ENCODE measurements around the gene ADAM15.

The ADAM15 gene

DNA sequence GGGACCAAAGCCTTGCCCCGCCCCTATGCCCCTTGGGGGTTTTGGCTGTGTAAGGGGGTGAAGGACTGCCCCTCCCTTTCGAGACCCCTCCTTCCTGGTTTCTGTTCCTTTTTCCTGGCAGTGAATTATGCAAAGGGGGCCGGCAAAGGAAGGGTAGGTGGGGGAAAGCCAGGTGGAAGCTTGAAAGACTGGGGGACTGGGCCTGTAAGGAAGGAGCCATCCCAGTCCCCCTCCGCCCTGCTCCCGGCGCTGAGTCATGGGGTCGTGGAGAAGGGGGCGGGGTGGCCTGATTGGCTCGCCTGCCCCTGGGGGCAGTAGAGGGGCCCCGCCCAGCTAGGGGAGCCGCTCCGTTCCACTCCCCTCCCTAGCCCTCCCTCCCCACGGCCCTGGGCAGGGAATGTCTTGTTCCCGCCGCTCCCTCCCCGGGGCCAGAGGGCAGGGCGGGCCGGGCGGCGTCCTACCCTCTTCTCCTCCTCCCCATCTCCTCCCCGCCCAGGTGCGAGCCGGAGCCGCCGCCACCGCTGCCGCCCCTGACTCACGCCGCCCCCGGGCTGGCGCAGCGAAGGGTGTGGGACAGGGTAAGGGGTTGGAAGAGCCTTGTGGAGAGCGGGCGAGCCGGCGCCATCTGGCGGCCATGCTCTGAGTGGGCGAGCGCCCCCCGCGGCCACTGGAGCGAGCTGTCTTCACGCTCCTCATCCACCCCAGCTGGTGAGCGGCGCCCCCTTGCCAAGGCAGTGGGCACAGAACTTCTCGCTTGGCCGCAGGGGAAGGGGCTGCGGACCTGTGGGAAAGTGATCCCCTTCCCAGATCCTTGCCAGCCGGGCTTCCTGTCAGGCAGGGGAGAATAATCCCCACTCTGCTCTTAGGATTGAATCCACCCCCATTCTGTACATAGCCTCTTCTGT, 33.8 kb upstream of the ADAM15 start (continued):
- TF ChIP-seq, protein P1, sequence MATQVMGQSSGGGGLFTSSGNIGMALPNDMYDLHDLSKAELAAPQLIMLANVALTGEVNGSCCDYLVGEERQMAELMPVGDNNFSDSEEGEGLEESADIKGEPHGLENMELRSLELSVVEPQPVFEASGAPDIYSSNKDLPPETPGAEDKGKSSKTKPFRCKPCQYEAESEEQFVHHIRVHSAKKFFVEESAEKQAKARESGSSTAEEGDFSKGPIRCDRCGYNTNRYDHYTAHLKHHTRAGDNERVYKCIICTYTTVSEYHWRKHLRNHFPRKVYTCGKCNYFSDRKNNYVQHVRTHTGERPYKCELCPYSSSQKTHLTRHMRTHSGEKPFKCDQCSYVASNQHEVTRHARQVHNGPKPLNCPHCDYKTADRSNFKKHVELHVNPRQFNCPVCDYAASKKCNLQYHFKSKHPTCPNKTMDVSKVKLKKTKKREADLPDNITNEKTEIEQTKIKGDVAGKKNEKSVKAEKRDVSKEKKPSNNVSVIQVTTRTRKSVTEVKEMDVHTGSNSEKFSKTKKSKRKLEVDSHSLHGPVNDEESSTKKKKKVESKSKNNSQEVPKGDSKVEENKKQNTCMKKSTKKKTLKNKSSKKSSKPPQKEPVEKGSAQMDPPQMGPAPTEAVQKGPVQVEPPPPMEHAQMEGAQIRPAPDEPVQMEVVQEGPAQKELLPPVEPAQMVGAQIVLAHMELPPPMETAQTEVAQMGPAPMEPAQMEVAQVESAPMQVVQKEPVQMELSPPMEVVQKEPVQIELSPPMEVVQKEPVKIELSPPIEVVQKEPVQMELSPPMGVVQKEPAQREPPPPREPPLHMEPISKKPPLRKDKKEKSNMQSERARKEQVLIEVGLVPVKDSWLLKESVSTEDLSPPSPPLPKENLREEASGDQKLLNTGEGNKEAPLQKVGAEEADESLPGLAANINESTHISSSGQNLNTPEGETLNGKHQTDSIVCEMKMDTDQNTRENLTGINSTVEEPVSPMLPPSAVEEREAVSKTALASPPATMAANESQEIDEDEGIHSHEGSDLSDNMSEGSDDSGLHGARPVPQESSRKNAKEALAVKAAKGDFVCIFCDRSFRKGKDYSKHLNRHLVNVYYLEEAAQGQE (tag by site-specific recombination; IDR thresholded peaks at IDR 0.05) = peak; percentile 61
- TF ChIP-seq ZNF791 (tag by site-specific recombination; IDR thresholded peaks at IDR 0.05) (no peak), ZNF48 (tag by site-specific recombination; IDR thresholded peaks at IDR 0.05) (no peak), ZNF843 (tag by site-specific recombination; IDR thresholded peaks at IDR 0.05) (peak; percentile 68; the same call in 1 of the 2 replicates), GLI4 (tag by site-specific recombination; IDR thresholded peaks at IDR 0.05) (peak; percentile 79; the same call in 1 of the 2 replicates), SP7 (tag by site-specific recombination; IDR thresholded peaks at IDR 0.05) (peak; percentile 96), ZBTB21 (tag by site-specific recombination; IDR thresholded peaks at IDR 0.05) (peak; percentile 32), ZNF221 (tag by site-specific recombination; IDR thresholded peaks at IDR 0.05; ENCODE audit: borderline replicate concordance) (no peak), KLF10 (tag by site-specific recombination; IDR thresholded peaks at IDR 0.05) (peak; percentile 75), ZNF138 (tag by site-specific recombination; IDR thresholded peaks at IDR 0.05; ENCODE audit: borderline replicate concordance) (no peak), ZNF747 (tag by site-specific recombination; IDR thresholded peaks at IDR 0.05) (no peak), SALL2 (tag by site-specific recombination; IDR thresholded peaks at IDR 0.05; ENCODE audit: borderline replicate concordance) (no peak), ZNF660 (tag by site-specific recombination; IDR thresholded peaks at IDR 0.05) (peak; percentile 88), RBAK (tag by site-specific recombination; IDR thresholded peaks at IDR 0.05) (no peak), PRDM1 (tag by site-specific recombination; IDR thresholded peaks at IDR 0.05) (no peak), ZNF501 (tag by site-specific recombination; IDR thresholded peaks at IDR 0.05) (peak; percentile 97), ZNF626 (tag by site-specific recombination; IDR thresholded peaks at IDR 0.05) (no peak), ZFHX2 (tag by site-specific recombination; conservative IDR thresholded peaks at IDR 0.05) (peak; percentile 99), ZNF596 (tag by site-specific recombination; IDR thresholded peaks at IDR 0.05) (no peak), ZNF404 (tag by site-specific recombination; IDR thresholded peaks at IDR 0.05) (no peak), ZNF174 (tag by site-specific recombination; IDR thresholded peaks at IDR 0.05) (no peak)
- TF ChIP-seq, protein P2, sequence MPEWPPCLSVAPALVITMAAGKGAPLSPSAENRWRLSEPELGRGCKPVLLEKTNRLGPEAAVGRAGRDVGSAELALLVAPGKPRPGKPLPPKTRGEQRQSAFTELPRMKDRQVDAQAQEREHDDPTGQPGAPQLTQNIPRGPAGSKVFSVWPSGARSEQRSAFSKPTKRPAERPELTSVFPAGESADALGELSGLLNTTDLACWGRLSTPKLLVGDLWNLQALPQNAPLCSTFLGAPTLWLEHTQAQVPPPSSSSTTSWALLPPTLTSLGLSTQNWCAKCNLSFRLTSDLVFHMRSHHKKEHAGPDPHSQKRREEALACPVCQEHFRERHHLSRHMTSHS (tag by site-specific recombination; IDR thresholded peaks at IDR 0.05) = no peak
- TF ChIP-seq, protein P3, sequence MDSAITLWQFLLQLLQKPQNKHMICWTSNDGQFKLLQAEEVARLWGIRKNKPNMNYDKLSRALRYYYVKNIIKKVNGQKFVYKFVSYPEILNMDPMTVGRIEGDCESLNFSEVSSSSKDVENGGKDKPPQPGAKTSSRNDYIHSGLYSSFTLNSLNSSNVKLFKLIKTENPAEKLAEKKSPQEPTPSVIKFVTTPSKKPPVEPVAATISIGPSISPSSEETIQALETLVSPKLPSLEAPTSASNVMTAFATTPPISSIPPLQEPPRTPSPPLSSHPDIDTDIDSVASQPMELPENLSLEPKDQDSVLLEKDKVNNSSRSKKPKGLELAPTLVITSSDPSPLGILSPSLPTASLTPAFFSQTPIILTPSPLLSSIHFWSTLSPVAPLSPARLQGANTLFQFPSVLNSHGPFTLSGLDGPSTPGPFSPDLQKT (IDR thresholded peaks at IDR 0.05; ENCODE audit: borderline replicate concordance, low read depth, low read length) = no peak
- TF ChIP-seq, protein P4, sequence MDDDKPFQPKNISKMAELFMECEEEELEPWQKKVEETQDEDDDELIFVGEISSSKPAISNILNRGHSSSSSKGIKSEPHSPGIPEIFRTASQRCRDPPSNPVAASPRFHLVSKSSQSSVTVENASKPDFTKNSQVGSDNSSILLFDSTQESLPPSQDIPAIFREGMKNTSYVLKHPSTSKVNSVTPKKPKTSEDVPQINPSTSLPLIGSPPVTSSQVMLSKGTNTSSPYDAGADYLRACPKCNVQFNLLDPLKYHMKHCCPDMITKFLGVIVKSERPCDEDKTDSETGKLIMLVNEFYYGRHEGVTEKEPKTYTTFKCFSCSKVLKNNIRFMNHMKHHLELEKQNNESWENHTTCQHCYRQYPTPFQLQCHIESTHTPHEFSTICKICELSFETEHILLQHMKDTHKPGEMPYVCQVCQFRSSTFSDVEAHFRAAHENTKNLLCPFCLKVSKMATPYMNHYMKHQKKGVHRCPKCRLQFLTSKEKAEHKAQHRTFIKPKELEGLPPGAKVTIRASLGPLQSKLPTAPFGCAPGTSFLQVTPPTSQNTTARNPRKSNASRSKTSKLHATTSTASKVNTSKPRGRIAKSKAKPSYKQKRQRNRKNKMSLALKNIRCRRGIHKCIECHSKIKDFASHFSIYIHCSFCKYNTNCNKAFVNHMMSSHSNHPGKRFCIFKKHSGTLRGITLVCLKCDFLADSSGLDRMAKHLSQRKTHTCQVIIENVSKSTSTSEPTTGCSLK (tag by site-specific recombination; IDR thresholded peaks at IDR 0.05) = no peak
- TF ChIP-seq, protein P5, sequence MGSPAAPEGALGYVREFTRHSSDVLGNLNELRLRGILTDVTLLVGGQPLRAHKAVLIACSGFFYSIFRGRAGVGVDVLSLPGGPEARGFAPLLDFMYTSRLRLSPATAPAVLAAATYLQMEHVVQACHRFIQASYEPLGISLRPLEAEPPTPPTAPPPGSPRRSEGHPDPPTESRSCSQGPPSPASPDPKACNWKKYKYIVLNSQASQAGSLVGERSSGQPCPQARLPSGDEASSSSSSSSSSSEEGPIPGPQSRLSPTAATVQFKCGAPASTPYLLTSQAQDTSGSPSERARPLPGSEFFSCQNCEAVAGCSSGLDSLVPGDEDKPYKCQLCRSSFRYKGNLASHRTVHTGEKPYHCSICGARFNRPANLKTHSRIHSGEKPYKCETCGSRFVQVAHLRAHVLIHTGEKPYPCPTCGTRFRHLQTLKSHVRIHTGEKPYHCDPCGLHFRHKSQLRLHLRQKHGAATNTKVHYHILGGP (tag by site-specific recombination; IDR thresholded peaks at IDR 0.05) = no peak
- TF ChIP-seq, protein P6, sequence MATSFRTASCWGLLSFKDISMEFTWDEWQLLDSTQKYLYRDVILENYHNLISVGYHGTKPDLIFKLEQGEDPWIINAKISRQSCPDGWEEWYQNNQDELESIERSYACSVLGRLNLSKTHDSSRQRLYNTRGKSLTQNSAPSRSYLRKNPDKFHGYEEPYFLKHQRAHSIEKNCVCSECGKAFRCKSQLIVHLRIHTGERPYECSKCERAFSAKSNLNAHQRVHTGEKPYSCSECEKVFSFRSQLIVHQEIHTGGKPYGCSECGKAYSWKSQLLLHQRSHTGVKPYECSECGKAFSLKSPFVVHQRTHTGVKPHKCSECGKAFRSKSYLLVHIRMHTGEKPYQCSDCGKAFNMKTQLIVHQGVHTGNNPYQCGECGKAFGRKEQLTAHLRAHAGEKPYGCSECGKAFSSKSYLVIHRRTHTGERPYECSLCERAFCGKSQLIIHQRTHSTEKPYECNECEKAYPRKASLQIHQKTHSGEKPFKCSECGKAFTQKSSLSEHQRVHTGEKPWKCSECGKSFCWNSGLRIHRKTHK (tag by site-specific recombination; IDR thresholded peaks at IDR 0.05) = no peak
- TF ChIP-seq, protein P7, sequence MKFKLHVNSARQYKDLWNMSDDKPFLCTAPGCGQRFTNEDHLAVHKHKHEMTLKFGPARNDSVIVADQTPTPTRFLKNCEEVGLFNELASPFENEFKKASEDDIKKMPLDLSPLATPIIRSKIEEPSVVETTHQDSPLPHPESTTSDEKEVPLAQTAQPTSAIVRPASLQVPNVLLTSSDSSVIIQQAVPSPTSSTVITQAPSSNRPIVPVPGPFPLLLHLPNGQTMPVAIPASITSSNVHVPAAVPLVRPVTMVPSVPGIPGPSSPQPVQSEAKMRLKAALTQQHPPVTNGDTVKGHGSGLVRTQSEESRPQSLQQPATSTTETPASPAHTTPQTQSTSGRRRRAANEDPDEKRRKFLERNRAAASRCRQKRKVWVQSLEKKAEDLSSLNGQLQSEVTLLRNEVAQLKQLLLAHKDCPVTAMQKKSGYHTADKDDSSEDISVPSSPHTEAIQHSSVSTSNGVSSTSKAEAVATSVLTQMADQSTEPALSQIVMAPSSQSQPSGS (tag by site-specific recombination; IDR thresholded peaks at IDR 0.05; ENCODE audit: low read depth) = no peak

All from HEK293 (cell line).